ENCODE data around the gene FNDC10.

DNA sequence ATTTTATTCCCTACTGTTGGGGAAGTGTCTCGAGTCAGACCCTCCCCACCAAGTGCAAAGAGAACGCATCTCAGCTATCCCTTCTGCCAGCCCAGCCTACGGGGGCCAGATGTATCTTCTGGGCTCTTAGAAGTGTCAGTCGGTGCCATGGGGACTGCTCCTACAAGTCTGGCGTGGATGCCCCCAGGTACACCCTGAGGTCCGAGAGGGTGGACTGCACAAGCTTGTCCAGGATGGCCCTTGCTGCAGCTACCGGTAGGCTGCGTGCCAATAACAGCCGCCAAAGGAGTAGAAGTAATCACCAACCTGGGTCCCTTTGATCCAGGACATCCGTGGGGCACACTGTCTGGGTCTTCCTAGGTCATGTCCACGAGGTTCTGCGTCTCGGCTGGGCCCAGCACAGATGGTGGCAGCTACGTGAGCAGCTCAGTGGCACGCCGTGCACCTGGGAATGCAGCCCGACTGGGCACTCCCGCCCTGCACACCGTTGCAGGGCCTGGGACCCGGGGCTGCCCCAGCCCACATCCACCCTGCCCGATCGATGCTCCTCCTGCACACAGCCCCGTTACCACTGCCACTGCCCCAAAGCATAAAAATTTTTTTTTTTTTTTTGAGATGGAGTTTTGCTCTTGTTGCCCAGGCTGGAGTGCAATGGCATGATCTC lies 16.5 kb downstream of the FNDC10 start:
- TF ChIP-seq, protein P1, sequence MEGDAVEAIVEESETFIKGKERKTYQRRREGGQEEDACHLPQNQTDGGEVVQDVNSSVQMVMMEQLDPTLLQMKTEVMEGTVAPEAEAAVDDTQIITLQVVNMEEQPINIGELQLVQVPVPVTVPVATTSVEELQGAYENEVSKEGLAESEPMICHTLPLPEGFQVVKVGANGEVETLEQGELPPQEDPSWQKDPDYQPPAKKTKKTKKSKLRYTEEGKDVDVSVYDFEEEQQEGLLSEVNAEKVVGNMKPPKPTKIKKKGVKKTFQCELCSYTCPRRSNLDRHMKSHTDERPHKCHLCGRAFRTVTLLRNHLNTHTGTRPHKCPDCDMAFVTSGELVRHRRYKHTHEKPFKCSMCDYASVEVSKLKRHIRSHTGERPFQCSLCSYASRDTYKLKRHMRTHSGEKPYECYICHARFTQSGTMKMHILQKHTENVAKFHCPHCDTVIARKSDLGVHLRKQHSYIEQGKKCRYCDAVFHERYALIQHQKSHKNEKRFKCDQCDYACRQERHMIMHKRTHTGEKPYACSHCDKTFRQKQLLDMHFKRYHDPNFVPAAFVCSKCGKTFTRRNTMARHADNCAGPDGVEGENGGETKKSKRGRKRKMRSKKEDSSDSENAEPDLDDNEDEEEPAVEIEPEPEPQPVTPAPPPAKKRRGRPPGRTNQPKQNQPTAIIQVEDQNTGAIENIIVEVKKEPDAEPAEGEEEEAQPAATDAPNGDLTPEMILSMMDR (IDR thresholded peaks at IDR 0.05; ENCODE audit: low read length) = no peak
- TF ChIP-seq EZH2 (IDR thresholded peaks at IDR 0.05; ENCODE audit: borderline replicate concordance, low read length) = no peak

All from OCI-LY1 (cell line).